Esophagus muscularis mucosa (tissue), 4 donors: ENCODE results near the gene CLINT1.

Source experiments
- EP300 ChIP-seq: sonication (generic); formaldehyde crosslinking; IDR thresholded peaks from one replicate; pipeline ENCODE4 v1.6.1; 2017; ENCODE audit warnings: antibody characterized with exemption
- POLR2AphosphoS5 ChIP-seq, 2 donors: sonication (generic); formaldehyde crosslinking; IDR thresholded peaks; one replicate each; pipeline ENCODE4 v1.6.1; 2017; ENCODE audit warnings: antibody characterized with exemption in 2 of 2
- TF ChIP-seq, protein P1 (sequence below), 3 experiments: fragments of 200-600 bp in 2 of 3; fragments of 450-650 bp in 1 of 3; sonication (generic) in 2 of 3; IDR thresholded peaks; one replicate each; pipeline ENCODE4 v1.5.1; 2017 to 2019; ENCODE audit warnings: antibody characterized with exemption in 3 of 3, mild to moderate bottlenecking in 2 of 3, moderate library complexity in 1 of 3

DNA sequence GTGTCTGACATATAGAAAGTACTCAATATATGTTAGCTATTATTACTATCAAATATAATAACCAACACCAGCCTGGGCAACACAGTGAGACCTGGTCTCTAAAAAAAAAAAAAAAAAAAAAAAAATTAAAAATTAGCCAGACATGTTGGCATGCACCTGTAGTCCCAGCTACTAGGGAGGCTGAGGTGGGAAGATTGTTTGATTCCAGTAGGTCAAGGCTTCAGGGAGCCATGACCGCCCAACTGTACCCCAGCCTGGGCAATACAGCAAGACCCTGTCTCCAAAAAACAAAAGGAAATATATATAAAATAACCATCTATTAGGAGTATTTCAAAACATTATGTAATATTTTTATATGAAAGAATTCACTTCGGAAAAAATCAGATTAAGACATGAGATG lies 40.6 kb downstream of the CLINT1 start:
- TF ChIP-seq, protein P1, sequence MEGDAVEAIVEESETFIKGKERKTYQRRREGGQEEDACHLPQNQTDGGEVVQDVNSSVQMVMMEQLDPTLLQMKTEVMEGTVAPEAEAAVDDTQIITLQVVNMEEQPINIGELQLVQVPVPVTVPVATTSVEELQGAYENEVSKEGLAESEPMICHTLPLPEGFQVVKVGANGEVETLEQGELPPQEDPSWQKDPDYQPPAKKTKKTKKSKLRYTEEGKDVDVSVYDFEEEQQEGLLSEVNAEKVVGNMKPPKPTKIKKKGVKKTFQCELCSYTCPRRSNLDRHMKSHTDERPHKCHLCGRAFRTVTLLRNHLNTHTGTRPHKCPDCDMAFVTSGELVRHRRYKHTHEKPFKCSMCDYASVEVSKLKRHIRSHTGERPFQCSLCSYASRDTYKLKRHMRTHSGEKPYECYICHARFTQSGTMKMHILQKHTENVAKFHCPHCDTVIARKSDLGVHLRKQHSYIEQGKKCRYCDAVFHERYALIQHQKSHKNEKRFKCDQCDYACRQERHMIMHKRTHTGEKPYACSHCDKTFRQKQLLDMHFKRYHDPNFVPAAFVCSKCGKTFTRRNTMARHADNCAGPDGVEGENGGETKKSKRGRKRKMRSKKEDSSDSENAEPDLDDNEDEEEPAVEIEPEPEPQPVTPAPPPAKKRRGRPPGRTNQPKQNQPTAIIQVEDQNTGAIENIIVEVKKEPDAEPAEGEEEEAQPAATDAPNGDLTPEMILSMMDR (IDR thresholded peaks at IDR 0.05), result no peak
- TF ChIP-seq POLR2AphosphoS5 (IDR thresholded peaks at IDR 0.05), result no peak
- no peak for TF ChIP-seq EP300
